ENCODE data around the gene PRH2. TPM values are rescaled to one million over a fixed set of nuclear protein-coding genes. Genes with fewer than 3 reads are reported as not detected.

Gene PRH2
- total and polyA plus RNA-seq, 9 of the 15 experiments (the other 6 are each of a cell fraction or from before 2014, with no cell fraction given) = 0.18 to 0.81 (median 0.24) TPM; not detected in 6

GRCh38 chr12:10941369-10941768 lies 12.3 kb downstream of the PRH2 start (continued):
- TF ChIP-seq ZNF224 (CRISPR knock-in tag; IDR thresholded peaks at IDR 0.05) = no peak
- no peak for TF ChIP-seq ETS1 (conservative IDR thresholded peaks at IDR 0.05; ENCODE audit: control insufficient read depth, low read depth, low read length)

- peak in 2 of 4 experiments; percentile 4 to 39 for DNase-seq (ENCODE audit: extremely low read depth in 1 of 4, low spot score in 3 of 4)
- no peak for TF ChIP-seq ZBTB40 (IDR thresholded peaks at IDR 0.05)
- no peak for TF ChIP-seq ZBTB40 (CRISPR knock-in tag; IDR thresholded peaks at IDR 0.05)
- no peak for TF ChIP-seq ZNF384 (IDR thresholded peaks at IDR 0.05; ENCODE audit: low read depth, low read length)
- peak; percentile 79 for TF ChIP-seq NFE2 (IDR thresholded peaks at IDR 0.05; ENCODE audit: low read depth)
- TF ChIP-seq C11orf30 (IDR thresholded peaks at IDR 0.05; ENCODE audit: low read depth) = peak; percentile 65
- no peak for TF ChIP-seq ELF4 (CRISPR knock-in tag; IDR thresholded peaks at IDR 0.05)
- TF ChIP-seq MAFG (tag; conservative IDR thresholded peaks at IDR 0.05) = peak; percentile 61
- TF ChIP-seq CBX3 (IDR thresholded peaks at IDR 0.05; ENCODE audit: borderline replicate concordance in 1 of 2, low read length in 2 of 2) = no peak
Measured at GRCh38 chr12:10941916-10942607, 13.0 kb downstream of the PRH2 start.

More at GRCh38 chr12:10941916-10942607, 13.0 kb downstream of the PRH2 start:
- intact Hi-C loops (cut with micrococcal nuclease) = no loop called here
- no peak overlapping the region for H3K4me2 ChIP-seq (ENCODE audit: insufficient read depth, low read length)
- H3K4me3 ChIP-seq = no peak overlapping the region
- no peak for FAIRE-seq
- peaks cover 0 to 7% of the 10 kb centered on the region in 2 experiments; a peak in 2 of 5 replicates for H3K4me1 ChIP-seq (replicated peaks in 1 of 2; ENCODE audit: control insufficient read depth in 2 of 2, insufficient read depth in 2 of 2, low read length in 2 of 2)
- no peak overlapping the region for H2AFZ ChIP-seq (ENCODE audit: low read depth, low read length)
- no peaks in the 10 kb centered on the region for H3K9me3 ChIP-seq (replicated peaks; ENCODE audit: control insufficient read depth, insufficient read depth, low read depth, low read length)
- BruUV-seq (replicated peaks) = no TSS peak
- no peaks in the 10 kb centered on the region for H3K79me2 ChIP-seq (ENCODE audit: control insufficient read depth, insufficient read depth, low read length)
- CTCF ChIA-PET (ENCODE audit: low intra/inter-chr PET ratio) = no interaction called here
- H3K36me3 ChIP-seq (ENCODE audit: control insufficient read depth, insufficient read depth, low read length) = no peaks in the 10 kb centered on the region
- no peaks in the 10 kb centered on the region for H4K20me1 ChIP-seq (replicated peaks; ENCODE audit: control insufficient read depth, insufficient read depth, low read length)
- no peaks in the 10 kb centered on the region for H3K27me3 ChIP-seq (ENCODE audit: control insufficient read depth in 2 of 2, insufficient read depth in 2 of 2, low read length in 2 of 2)
- H3K9me1 ChIP-seq (ENCODE audit: control insufficient read depth, insufficient read depth, low read length) = no peaks in the 10 kb centered on the region
- ATAC-seq = peak; percentile 81
- POLR2A ChIA-PET = interaction anchor here (0.7 kb wide), 1 partner anchor 132 kb away, joined by 3 read pairs; the partner anchor contains the start of gene TAS2R9
- peak overlapping the region; percentile 44; the same call in 1 of the 3 replicates for H3K27ac ChIP-seq (ENCODE audit: extremely low read depth, low read depth, low read length)
- 29% methylated on average over 3 of the region's 4 CpGs for WGBS (ENCODE audit: insufficient coverage, low coverage, missing lambda C conversion rate)
- 0 out of 4 replicates have a peak overlapping the region, but pooled peaks of 1 of the 2 experiments have one; percentile 50 for H3K9ac ChIP-seq (ENCODE audit: insufficient read depth in 1 of 2, low read depth in 2 of 2, low read length in 2 of 2)
- in situ Hi-C loops (cut with MboI) = no loop called here

Measured in K562 (cell line).